ENCODE results near the gene ZNF148.

ZNF148 gene

GRCh38 chr3:125278155-125278554 is 97.0 kb downstream of the ZNF148 start:
- no peak for DNase-seq

DNA sequence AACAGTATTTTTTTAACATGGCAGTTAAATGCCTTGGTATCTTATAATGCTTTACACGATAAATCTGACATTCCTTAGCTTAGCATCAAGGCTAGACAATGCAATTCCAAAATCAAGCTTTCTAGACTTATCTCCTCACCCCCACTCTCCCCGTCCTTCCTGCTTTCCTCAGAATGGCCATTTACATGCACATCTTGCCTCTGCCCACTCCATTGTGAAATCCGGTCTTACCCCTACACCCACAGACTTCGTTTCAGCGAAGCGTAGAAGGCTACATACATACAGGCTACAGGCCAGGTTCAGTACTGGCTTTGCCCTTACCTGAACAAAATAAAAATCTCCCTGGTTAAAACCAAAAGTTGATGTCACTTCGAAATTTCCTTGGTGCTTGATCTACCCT is 104.0 kb downstream of the ZNF148 start:
- DNase-seq: no peak

DNA sequence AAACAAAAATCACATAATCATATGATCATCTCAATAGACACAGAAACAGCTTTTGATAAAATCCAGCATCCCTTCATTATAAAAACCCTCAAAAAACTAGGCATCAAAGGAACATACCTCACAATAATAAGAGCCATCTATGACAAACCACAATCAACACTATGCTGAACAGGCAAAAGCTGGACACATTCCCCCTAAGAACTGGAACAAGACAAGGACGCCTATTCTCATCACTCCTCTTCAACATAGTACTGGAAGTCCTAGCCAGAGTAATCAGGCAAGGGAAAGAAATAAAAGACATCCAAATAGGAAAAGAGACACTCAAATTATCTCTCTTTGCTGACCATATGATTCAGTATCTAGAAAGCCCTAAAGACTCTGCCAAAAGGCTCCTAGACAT is 107.7 kb downstream of the ZNF148 start:
- no peak for DNase-seq

DNA sequence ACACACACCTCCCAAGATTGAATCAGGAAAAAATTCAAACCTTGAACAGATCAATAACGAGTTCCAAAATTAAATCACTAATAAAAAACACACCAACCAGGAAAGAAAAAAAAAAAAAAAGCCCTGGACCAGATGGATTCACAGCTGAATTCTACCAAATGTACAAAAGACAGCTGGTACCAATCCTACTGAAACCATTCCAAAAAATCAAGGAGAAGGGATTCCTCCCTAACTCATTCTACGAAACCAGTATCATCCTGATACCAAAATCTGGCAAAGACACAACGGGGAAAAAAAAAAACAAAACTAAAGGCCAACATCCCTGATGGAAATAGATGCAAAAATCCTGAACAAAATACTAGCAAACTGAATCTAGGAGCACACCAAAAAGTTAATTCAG is 108.2 kb downstream of the ZNF148 start:
- DNase-seq: no peak

DNA sequence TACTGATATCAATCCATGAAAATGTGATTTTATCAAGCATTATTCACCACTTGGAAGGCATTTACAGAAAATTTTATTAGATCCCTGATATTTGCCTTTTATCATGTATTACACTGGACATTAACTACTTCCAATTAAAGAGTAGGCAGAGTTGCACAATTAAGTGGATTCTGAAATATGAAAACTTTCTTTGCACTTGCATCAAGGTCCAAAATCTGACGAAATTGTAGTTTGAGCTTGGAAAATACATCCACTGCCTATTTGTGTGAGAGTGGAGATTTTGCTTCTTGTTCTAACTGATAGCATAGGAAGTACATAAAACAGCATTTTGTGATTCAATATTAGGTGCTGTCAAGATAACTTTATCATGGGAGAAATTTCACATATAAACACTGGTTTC is 113.0 kb downstream of the ZNF148 start:
- no peak for DNase-seq

GRCh38 chr3:125261031-125261430 is 114.1 kb downstream of the ZNF148 start:
- DNase-seq: no peak

GRCh38 chr3:125260158-125260557 is 115.0 kb downstream of the ZNF148 start:
- no peak for DNase-seq

GRCh38 chr3:125257536-125257935 is 117.6 kb downstream of the ZNF148 start:
- DNase-seq: no peak

DNA sequence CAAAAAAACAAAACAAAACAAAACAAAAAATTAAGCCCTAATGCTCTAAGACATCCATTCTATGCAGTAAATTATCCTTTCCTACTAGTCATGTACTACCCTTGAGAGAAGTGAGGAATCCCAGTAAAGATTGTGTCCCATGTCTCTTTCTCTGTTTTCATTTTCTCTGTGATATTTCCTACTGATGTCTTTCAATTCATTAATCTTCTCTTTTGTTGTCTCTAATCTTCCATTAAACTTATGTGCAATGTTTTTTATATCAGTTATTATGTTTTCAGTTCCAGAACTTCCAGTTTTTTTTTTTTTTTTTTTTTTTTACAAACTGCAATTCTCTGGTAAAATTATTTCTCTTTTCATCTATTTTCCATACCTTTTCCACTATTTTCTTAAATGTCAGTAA is 118.5 kb downstream of the ZNF148 start:
- DNase-seq: no peak

DNA sequence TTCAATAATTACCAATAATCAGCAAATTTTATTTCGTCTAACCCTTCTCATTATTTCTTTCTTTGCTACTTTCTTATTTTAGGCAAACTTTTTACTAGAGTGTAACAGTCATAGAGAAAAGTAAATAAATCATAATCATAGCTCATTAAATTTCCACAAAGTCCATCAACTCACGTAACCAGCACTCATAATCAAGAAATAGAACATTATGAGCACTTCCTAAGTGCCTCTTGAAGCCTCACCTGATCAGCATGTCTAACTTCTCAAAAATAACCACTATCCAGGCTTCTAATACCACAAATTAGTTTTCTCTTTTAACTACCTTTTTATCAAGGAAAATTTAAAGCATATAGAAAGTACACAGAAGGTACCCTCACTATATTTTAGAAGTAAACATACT is 124.2 kb downstream of the ZNF148 start:
- no peak for DNase-seq

GRCh38 chr3:125246237-125246636 is 128.9 kb downstream of the ZNF148 start:
- DNase-seq: no peak

GRCh38 chr3:125245521-125245920 is 129.6 kb downstream of the ZNF148 start:
- peak; percentile 7 for DNase-seq

GRCh38 chr3:125240496-125240895 is 134.6 kb downstream of the ZNF148 start:
- DNase-seq: peak; percentile 27

DNA sequence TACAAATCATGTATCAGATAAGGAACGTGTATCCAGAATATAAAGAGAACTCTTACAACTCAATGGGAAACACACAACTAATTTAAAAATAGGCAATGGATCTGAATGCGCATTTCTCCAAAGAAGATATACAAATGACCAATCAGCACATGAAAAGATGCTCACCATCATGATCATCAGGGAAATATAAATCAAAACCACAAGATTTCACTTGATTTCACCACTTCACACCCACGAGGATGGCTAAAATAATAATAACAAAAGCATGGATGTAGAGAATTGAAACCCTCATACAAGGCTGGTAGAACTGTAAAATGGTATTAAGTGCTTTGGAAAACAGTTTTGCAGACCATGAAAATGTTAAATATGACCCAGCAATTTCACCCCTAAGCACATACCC is 135.9 kb downstream of the ZNF148 start:
- DNase-seq: no peak

- DNase-seq: no peak
Measured at GRCh38 chr3:125238759-125239158, 136.4 kb downstream of the ZNF148 start.

GRCh38 chr3:125236331-125236903 is 138.7 kb downstream of the ZNF148 start:
- no peak for DNase-seq

DNA sequence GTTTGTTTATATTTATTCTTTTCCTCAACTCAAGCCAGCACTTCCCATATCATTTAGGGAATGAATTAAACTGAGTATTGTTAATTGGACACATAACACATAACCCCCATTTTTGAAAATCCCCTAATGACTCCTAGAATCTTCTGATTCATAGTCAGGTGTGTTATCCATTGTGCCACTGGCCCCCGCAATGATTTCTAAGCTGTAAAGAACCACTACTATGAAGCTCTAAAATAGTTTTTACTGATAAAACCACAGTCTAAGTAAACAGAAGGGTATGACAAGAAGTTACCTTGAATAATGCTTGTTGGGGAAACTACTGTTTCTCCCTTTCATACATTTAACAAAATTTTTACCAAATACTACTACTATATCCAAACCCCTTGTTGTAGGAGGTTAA is 140.3 kb downstream of the ZNF148 start:
- no peak for DNase-seq

- DNase-seq: no peak
Measured at GRCh38 chr3:125232401-125232800, 142.7 kb downstream of the ZNF148 start.

GRCh38 chr3:125231895-125232294 is 143.2 kb downstream of the ZNF148 start:
- DNase-seq: peak; percentile 90

DNA sequence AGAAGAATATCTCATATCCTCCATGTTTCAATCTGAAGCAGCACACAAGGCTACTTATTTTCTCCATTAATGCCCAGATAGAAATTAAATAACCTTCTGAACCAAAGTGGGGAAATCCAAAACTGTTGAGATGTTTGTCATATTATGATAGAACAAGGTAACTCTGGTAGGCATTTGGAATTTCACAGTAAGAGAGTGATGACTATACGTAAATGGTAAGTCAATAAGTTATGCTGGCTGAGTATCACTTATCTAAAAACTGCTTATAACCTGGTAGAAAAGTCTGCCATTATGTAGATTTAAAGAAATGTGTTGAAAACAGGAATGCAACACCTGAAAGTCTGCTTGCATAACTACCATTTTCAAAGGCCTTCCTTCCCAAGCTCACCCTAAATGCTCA is 145.4 kb downstream of the ZNF148 start:
- no peak for DNase-seq

- DNase-seq: no peak
Measured at GRCh38 chr3:125229168-125229567, 146.0 kb downstream of the ZNF148 start.

GRCh38 chr3:125221831-125222230 is 153.3 kb downstream of the ZNF148 start:
- DNase-seq: no peak

GRCh38 chr3:125220727-125221429 is 154.2 kb downstream of the ZNF148 start:
- no peak for DNase-seq

DNA sequence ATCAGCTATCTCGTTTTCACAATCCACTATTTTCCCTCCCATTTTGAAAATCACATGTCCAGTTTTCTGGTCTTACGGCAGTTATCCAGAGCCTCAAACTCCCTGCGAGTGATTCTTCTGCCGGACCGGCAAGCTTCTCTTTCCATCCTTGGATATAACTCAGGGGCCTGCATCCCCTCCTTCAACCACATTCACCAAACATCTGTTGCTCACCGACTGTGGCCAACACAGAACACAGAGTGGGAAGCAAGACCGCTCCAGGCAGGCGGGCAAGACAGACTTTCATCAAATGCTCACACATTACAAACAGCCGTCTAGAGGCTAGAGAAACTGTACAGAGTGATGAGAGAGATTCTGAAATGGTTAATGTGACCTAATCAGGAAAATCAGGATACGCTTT is 154.9 kb downstream of the ZNF148 start:
- DNase-seq: no peak

GRCh38 chr3:125219261-125219701 is 155.8 kb downstream of the ZNF148 start:
- no peak for DNase-seq

Measured in NCI-H226 (cell line).